CD4-positive, alpha-beta T cell (primary cell): ENCODE data around the gene KRTAP5-4. TPM values are rescaled to one million over a fixed set of nuclear protein-coding genes. Genes with fewer than 3 reads are reported as not detected.

Source experiments
- ATAC-seq: fragments of 200-7000 bp; cut with Tn5 transposase; one replicate; pipeline ENCODE4 v1.10.0; 2022; ENCODE audit warnings: mild to moderate bottlenecking; ENCODE audit not compliant: poor library complexity
- CTCF ChIA-PET: fragments of 350-600 bp; sonication (Branson Sonifier 250); formaldehyde crosslinking; loops from one replicate; lab custom pipeline; 2021; ENCODE audit warnings: antibody characterized with exemption, inconsistent platforms; lab: Charles Lee
- POLR2A ChIA-PET: fragments of 350-600 bp; sonication (Branson Sonifier 250); formaldehyde crosslinking; loops from one replicate; lab custom pipeline; 2021; ENCODE audit warnings: antibody characterized with exemption, inconsistent platforms; lab: Charles Lee
- DNase-seq, 14 experiments: peaks; one replicate each; pipeline ENCODE4 v3.0.0-alpha.2; 2013 to 2020; ENCODE audit warnings: mixed read lengths in 2 of 14
- H3K27ac ChIP-seq, 2 donors: one replicate each; pipeline versions ENCODE4 v1.5.1 to v1.7.0; 2013; ENCODE audit warnings: low read length in 2 of 2, low read depth in 1 of 2, mild to moderate bottlenecking in 1 of 2
- H3K27me3 ChIP-seq, 2 experiments: 1 replicate in 1 of 2; 2 replicates in 1 of 2; pipeline versions ENCODE4 v1.6.1 to v1.7.0; 2013; ENCODE audit warnings: low read length in 2 of 2, control low read depth in 1 of 2, mild to moderate bottlenecking in 1 of 2, moderate library complexity in 1 of 2; ENCODE audit not compliant: insufficient read depth in 2 of 2, control insufficient read depth in 1 of 2
- H3K36me3 ChIP-seq: one replicate; pipeline ENCODE4 v1.6.1; 2013; ENCODE audit warnings: low read length, control low read depth; ENCODE audit not compliant: insufficient read depth
- H3K4me1 ChIP-seq: one replicate; pipeline ENCODE4 v1.6.1; 2013; ENCODE audit warnings: low read length, control low read depth; ENCODE audit not compliant: insufficient read depth
- H3K4me3 ChIP-seq: one replicate; pipeline ENCODE4 v1.5.1; 2013; ENCODE audit warnings: mild to moderate bottlenecking, low read length, moderate library complexity
- H3K9me3 ChIP-seq, 2 experiments: 1 replicate in 1 of 2; 2 replicates in 1 of 2; pipeline versions ENCODE4 v1.6.1 to v1.7.0; 2013; ENCODE audit warnings: low read length in 2 of 2, mild to moderate bottlenecking in 2 of 2, control low read depth in 1 of 2, moderate library complexity in 1 of 2; ENCODE audit not compliant: control insufficient read depth in 1 of 2, insufficient read depth in 1 of 2
- H3K27ac Mint-ChIP-seq: one replicate; pipeline ENCODE4 v1.8.0; 2020; ENCODE audit warnings: mixed read lengths
- H3K27me3 Mint-ChIP-seq: one replicate; pipeline ENCODE4 v1.8.0; 2021; ENCODE audit warnings: mixed read lengths
- H3K36me3 Mint-ChIP-seq: one replicate; pipeline ENCODE4 v1.8.0; 2021; ENCODE audit warnings: low read depth, mixed read lengths
- H3K4me1 Mint-ChIP-seq: one replicate; pipeline ENCODE4 v1.8.0; 2021; ENCODE audit warnings: low read depth, mixed read lengths
- H3K4me3 Mint-ChIP-seq: one replicate; pipeline ENCODE4 v1.8.0; 2020; ENCODE audit warnings: mild to moderate bottlenecking, mixed read lengths
- H3K9me3 Mint-ChIP-seq: one replicate; pipeline ENCODE4 v1.8.0; 2020; ENCODE audit warnings: mixed read lengths
- CTCF ChIP-seq: fragments of 200-600 bp; IDR thresholded peaks from one replicate; pipeline ENCODE4 v1.8.0; 2022; ENCODE audit warnings: antibody characterized with exemption, mild to moderate bottlenecking
- intact Hi-C, 2 experiments: fragments of 100-400 bp; cut with DNase I in 1 of 2; cut with micrococcal nuclease in 1 of 2; formaldehyde crosslinking; loops; one replicate each; pipeline versions ENCODE4 v1.15.1 to v1.9.0; 2023 to 2025; cut with DNase I, micrococcal nuclease
- total RNA-seq, 174 experiments: library from RNA in 2 of 174; stranded (reverse) in 2 of 174; gene quantifications; one replicate each; pipeline ENCODE4 v1.2.3 and lab custom pipeline; 2021 to 2026

The KRTAP5-4 gene
- total RNA-seq, 2 experiments from 2014 or later, result not detected

- ATAC-seq, result no peak
- CTCF ChIA-PET, result no interaction called here
- H3K9me3 ChIP-seq, result peaks cover 0 to 6% of the 10 kb centered on the region in 2 experiments
Measured at GRCh38 chr11:1644601-1645356, 22.8 kb upstream of the KRTAP5-4 start.

GRCh38 chr11:1643146-1643690, 21.3 kb upstream of the KRTAP5-4 start:
- Mint-ChIP-seq H3K4me3 (no peak overlapping the region), H3K36me3 (no peaks in the 10 kb centered on the region), H3K4me1 (no peaks in the 10 kb centered on the region), H3K27me3 (peaks cover 23% of the 10 kb centered on the region), H3K27ac (no peak overlapping the region), H3K9me3 (no peaks in the 10 kb centered on the region)
- DNase-seq (no peak), ATAC-seq (no peak)
- intact Hi-C loops, result no loop called here
- peaks cover 6% of the 10 kb centered on the region for H3K4me1 ChIP-seq
- H3K36me3 ChIP-seq, result no peaks in the 10 kb centered on the region
- peaks cover 0 to 5% of the 10 kb centered on the region in 2 experiments for H3K27me3 ChIP-seq
- no peak overlapping the region for H3K4me3 ChIP-seq
- TF ChIP-seq CTCF, result no peak
- no peak overlapping the region for H3K27ac ChIP-seq
- ChIA-PET CTCF (interaction anchor here (1.2 kb wide), 1 partner anchor 9 kb away, joined by 4 read pairs; no protein-coding TSS in a partner anchor), POLR2A (no interaction called here)
- peaks cover 0 to 6% of the 10 kb centered on the region in 2 experiments for H3K9me3 ChIP-seq

More at GRCh38 chr11:1644601-1645356, 22.8 kb upstream of the KRTAP5-4 start:
- no peak overlapping the region for H3K27ac Mint-ChIP-seq
- peaks cover 18% of the 10 kb centered on the region for H3K27me3 Mint-ChIP-seq
- POLR2A ChIA-PET, result no interaction called here
- intact Hi-C loops, result no loop called here
- H3K4me1 ChIP-seq, result peaks cover 6% of the 10 kb centered on the region
- no peak overlapping the region for H3K4me3 ChIP-seq
- H3K36me3 ChIP-seq, result no peaks in the 10 kb centered on the region
- H3K27me3 ChIP-seq, result peaks cover 0 to 5% of the 10 kb centered on the region in 2 experiments
- no peak for DNase-seq
- no peaks in the 10 kb centered on the region for H3K9me3 Mint-ChIP-seq
- H3K36me3 Mint-ChIP-seq, result no peaks in the 10 kb centered on the region
- TF ChIP-seq CTCF, result no peak
- H3K27ac ChIP-seq, result no peak overlapping the region
- H3K4me3 Mint-ChIP-seq, result no peak overlapping the region
- no peaks in the 10 kb centered on the region for H3K4me1 Mint-ChIP-seq

DNA sequence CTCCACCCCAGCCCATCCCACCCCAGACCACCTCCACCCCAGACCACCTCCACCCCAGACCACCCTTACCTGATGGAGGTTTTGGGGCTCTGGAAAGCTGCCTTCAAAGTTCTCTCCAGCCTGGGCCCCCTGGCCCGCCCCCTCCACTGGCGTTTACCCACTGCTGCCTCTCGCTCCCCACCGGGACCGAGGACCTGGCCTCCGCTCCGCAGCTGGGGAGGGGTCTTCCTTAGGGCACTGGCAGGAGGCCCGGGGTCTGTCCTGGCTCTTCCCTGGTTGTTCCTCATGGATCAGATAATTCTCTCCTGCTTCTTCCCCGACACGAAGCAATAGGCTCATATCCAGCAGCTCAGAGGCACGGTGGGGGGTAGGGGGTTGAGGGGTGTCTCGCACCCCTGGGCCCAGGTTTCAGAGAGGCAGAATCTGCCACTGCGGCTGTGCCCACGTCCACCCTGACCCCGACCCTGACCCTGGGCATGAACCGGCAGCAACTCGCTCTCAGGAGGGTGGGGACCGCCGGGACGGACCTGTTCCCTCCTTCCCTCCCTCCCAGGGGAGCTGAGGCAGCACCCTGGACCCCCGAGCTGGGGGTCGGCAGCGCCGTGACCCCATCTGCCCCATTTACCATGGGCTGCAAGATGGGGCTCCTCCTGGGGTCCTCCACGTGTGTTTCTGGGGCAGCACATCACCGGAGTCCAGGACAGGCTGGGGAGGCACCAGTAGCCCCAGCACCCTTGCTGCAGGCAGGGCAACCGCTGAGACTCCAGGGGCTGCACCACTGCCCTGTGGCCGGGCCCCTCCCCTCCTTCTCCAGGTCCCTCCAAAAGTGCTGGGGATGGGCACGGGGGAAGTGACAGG, 20.6 kb upstream of the KRTAP5-4 start:
- CTCF ChIA-PET, result no interaction called here
- no peak overlapping the region for H3K27ac ChIP-seq
- Mint-ChIP-seq H3K27ac (no peak overlapping the region), H3K27me3 (peaks cover 23% of the 10 kb centered on the region), H3K9me3 (no peaks in the 10 kb centered on the region), H3K4me1 (no peaks in the 10 kb centered on the region), H3K4me3 (no peak overlapping the region), H3K36me3 (no peaks in the 10 kb centered on the region)
- no peak for DNase-seq
- H3K27me3 ChIP-seq, result peaks cover 0 to 5% of the 10 kb centered on the region in 2 experiments
- POLR2A ChIA-PET, result no interaction called here
- H3K4me1 ChIP-seq, result peaks cover 6% of the 10 kb centered on the region
- ATAC-seq, result no peak
- no peaks in the 10 kb centered on the region for H3K36me3 ChIP-seq
- intact Hi-C loops, result no loop called here
- peaks cover 0 to 6% of the 10 kb centered on the region in 2 experiments for H3K9me3 ChIP-seq
- no peak overlapping the region for H3K4me3 ChIP-seq
- TF ChIP-seq CTCF, result no peak
